ENCODE data around the gene FHIT.
"Not testable (repeated sequence)": the region's sequence is repeated elsewhere in the genome, so short reads cannot be mapped to it uniquely, and the experiment has no call there.

Gene FHIT

DNA sequence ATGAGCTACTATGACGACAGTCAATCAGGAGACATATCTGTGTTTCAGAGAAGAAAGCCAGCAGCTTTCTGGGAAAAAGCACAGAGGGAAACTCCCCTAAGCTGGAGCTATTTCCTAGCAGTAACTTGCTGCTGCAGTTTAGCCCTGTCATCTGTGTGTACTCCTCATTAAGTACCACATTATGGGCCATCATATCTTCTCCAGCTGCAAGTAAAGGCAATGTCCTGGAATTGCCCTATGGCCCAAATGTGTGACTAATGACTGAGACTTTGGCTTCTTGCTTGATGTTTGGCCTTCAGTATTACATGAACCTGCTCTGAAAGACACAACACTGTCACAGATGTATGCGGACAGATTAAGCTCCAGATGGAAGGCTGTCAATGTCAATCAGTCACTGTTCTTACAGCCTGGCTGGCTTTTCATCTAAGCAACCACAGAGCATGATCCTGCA lies 190.8 kb downstream of the FHIT start:
- TF ChIP-seq, protein P1, sequence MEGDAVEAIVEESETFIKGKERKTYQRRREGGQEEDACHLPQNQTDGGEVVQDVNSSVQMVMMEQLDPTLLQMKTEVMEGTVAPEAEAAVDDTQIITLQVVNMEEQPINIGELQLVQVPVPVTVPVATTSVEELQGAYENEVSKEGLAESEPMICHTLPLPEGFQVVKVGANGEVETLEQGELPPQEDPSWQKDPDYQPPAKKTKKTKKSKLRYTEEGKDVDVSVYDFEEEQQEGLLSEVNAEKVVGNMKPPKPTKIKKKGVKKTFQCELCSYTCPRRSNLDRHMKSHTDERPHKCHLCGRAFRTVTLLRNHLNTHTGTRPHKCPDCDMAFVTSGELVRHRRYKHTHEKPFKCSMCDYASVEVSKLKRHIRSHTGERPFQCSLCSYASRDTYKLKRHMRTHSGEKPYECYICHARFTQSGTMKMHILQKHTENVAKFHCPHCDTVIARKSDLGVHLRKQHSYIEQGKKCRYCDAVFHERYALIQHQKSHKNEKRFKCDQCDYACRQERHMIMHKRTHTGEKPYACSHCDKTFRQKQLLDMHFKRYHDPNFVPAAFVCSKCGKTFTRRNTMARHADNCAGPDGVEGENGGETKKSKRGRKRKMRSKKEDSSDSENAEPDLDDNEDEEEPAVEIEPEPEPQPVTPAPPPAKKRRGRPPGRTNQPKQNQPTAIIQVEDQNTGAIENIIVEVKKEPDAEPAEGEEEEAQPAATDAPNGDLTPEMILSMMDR (conservative IDR thresholded peaks at IDR 0.05; ENCODE audit: low read depth, low read length) = no peak
- no peak for DNase-seq (ENCODE audit: low read depth)
- no peak overlapping the region for H3K4me3 ChIP-seq (ENCODE audit: low read depth, low read length)

DNA sequence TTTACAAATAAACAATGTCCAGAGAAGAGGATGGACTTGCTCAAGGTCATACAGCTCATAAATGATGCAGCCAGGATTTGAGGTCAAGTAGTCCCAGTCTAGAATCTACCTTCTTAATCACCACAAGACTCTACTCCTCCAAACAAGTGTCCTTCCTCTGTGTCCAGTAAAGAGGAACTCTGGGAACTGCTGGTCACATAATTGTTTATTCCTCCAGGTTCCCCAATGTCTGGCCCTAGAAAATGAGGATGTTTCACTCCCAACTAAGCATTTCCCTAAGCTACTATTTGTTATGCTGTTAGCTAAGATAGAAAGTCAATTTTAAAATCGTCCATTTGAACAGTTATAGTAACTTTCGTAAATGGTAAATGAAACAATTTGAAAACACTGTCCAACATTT lies 192.4 kb downstream of the FHIT start:
- no peak overlapping the region for H3K4me3 ChIP-seq (ENCODE audit: low read depth, low read length)
- no peak for DNase-seq (ENCODE audit: low read depth)
- TF ChIP-seq, protein P1 (conservative IDR thresholded peaks at IDR 0.05; ENCODE audit: low read depth, low read length) = no peak

DNA sequence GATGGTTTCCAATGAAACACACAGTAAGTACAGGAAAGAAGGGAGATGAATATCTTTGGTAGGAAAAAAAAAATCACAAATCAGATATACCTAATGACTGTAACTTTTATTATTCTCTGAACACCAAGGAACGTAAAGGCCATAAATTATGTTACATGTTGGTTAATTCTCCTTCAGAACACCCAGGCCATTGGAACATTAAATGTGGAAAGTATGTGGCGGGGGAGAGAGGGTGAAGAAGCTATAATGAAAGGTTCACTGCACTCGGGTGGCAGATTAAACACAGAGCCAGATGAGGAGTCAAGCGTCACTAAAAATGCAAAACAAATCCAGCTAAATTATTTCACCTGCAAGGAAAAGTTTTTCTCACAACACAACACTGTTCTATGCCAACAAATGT lies 193.8 kb downstream of the FHIT start:
- TF ChIP-seq, protein P1 (conservative IDR thresholded peaks at IDR 0.05; ENCODE audit: low read depth, low read length) = no peak
- no peak for DNase-seq (ENCODE audit: low read depth)
- no peak overlapping the region for H3K4me3 ChIP-seq (ENCODE audit: low read depth, low read length)

DNA sequence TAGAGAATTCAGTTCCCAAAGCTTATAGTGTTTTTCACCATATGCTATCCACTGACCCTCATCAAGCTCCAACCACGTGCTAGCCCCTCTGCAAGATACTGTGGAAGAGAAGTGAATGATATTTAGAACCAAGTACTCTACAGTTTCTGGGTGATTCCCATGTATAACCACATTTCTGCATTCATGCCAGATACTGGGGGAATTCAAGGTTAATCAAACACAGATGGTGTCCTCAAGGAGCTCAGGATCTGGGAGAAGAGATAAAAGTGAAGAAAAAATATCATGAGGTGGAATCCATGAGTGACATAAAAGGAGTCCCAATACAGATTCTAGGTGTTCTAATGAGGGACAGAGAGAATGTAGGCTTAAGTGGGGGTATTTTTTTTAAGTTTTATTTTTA lies 195.8 kb downstream of the FHIT start:
- DNase-seq (ENCODE audit: low read depth) = no peak

DNA sequence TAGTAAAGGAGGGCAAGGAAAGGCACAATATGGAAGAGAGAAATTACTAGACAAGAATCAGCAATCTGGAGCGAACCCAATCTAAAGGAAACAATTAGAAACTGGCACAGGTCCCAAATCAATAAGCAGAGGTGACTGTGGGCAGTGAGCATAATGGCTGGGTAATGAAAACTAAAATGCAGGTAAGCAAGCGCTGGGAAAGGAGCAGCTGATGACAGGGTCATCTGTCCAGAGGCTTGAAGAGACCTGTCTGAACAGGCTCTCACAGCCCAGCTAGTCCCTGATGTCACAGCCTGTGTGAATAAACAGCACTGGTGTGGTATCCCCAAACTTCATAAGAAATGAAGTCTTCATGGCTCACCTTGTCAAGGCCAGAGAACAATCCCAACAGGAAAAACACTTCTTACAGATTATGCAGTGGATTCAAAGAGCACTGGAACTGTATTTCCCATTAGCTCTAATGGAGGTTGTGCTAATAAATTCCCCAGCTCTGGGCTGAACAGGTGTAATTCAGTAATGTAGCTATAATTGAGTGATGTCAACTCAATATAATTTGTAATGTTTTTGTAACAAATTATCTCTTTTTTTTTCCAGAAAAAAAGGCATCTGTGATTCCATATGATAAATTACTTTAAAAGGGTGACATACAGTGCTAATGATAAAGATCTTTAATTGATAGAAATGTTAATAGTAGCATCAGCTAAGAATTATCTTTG lies 197.3 kb downstream of the FHIT start:
- TF ChIP-seq, protein P1 (conservative IDR thresholded peaks at IDR 0.05; ENCODE audit: low read depth, low read length) = no peak
- DNase-seq (ENCODE audit: low read depth) = no peak
- no peak overlapping the region for H3K4me3 ChIP-seq (ENCODE audit: low read depth, low read length)

More for the DNA sequence above, 195.8 kb downstream of the FHIT start:
- H3K4me3 ChIP-seq (ENCODE audit: low read depth, low read length) = no peak overlapping the region
- TF ChIP-seq, protein P1 (conservative IDR thresholded peaks at IDR 0.05; ENCODE audit: low read depth, low read length) = no peak

DNA sequence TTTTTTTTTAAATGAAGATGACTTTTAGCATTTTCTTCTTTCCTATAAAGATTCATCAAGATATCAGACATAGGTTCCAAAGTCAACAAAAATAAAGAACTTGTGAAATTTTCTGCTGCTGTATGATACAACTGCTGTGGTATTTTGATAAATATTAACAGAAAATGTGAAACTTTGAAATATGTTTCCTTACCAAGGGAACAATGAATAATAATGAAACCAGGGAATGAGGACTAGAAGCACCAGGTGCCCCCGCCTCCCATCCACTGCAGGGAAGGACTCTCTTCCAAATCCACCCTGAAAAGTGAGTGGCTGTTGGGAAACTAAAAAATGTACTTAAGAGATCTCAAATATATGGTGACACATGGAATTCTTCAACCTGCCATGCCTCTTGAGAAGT lies 198.4 kb downstream of the FHIT start:
- TF ChIP-seq, protein P1 (conservative IDR thresholded peaks at IDR 0.05; ENCODE audit: low read depth, low read length) = no peak
- DNase-seq (ENCODE audit: low read depth) = no peak
- H3K4me3 ChIP-seq (ENCODE audit: low read depth, low read length) = no peak overlapping the region

DNA sequence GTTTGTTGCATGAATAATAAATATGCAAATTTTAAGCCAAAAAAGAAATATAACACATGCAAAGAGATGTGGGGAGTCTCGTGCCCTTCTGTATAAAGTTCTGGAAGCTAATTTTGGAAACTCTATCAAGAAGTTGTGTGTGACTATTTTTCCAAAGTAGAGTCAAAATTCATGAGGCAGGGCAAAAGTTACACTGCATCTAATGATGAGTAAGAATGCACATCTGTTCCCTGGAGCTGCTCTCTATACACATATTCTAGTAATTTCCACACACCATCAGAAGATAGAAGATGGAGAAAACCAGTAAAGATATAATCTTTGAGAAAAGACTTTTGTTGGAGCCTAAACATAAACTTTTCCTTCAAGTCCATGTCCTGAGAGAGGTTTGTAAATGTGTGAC lies 199.6 kb downstream of the FHIT start:
- H3K4me3 ChIP-seq (ENCODE audit: low read depth, low read length) = no peak overlapping the region
- no peak for DNase-seq (ENCODE audit: low read depth)
- TF ChIP-seq, protein P1 (conservative IDR thresholded peaks at IDR 0.05; ENCODE audit: low read depth, low read length) = no peak

DNA sequence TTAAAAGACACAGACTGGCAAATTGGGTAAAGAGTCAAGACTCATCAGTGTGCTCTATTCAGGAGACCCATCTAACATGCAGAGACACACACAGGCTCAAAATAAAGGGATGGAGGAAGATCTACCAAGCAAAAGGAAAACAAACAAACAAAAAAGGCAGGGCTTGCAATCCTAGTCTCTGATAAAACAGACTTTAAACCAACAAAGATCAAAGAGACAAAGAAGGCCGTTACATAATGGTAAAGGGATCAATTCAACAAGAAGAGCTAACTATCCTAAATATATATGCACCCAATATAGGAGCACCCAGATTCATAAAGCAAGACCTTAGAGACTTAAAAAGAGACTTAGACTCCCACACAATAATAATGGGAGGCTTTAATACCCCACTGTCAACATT lies 206.1 kb downstream of the FHIT start:
- not testable (repeated sequence) for DNase-seq (ENCODE audit: low read depth); H3K4me3 ChIP-seq (ENCODE audit: low read depth, low read length)
